HG02623 (cell line): ENCODE data around the gene PCSK5.

Experiments
- ATAC-seq: cut with Tn5 transposase; IDR thresholded peaks from one replicate; pipeline ENCODE4 v1.9.1; 2021; ENCODE audit warnings: moderate library complexity; ENCODE audit not compliant: unreplicated experiment

The PCSK5 gene

DNA sequence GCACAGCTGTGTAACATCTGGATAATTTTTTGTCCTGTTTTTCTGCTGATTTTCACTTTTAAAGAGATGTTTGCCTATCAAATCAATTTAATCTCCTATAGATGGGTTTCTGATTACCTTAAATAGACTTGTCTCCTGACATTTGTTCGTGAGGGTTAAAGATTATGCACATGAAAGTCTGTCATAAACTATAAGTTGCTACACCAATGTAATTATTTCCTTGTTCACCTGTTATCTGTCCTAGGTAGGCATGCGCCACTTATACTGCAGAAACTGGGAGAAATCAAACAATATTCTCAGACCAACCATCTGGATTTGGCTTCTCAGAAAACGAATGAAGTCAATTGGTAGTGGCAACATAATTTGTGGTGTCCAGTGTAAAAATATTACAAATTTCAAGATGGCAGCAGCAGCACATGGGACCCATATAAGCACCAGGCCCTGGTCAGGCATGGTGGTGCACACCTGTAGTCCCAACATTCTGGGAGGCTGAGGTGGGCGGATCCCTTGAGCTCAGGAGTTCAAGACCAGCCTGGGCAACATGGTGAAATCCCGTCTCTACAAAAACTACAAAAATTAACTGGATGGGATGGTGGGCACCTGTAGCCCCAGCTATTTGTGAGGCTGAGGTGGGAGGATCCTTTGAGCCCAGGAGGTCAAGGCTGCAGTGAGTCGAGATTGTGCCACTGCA lies 483.5 kb downstream of the PCSK5 start:
- ATAC-seq, result no peak

DNA sequence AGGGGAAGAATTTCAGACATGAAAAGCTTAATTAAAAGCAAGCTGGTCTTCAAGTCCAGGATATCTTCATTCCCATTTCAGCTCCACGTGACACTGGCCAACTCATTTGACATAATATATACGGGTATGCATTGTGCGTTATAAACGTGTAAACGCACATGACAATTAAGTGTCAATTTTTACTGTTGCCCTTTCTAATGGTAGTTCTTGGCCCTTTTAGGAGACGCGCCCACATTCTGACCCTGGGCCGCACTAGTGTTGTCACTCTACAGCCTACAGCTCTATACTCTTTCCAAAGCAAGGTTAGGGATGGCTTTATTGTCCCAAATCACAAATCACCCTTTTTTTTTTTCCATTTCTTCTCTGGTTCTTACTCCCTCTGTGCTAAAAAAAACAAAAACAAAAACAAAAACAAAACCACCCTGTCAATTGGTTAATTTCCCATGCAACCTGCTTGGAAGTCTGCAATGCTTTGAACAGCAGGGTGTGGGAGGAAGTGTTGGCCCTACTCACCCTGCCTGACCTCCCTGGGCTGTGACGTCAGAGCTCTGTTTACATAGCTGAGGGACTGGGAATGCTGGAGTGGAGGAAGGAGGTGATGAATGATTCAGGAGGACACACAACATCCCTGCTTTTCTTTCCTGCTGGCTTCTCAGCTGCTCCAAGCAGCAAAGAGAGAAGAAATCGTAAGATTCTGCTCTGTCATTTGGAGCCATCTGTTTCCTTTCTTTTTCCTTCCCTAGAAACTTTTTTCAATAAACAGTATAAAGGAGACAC lies 484.5 kb downstream of the PCSK5 start:
- ATAC-seq, result no peak

DNA sequence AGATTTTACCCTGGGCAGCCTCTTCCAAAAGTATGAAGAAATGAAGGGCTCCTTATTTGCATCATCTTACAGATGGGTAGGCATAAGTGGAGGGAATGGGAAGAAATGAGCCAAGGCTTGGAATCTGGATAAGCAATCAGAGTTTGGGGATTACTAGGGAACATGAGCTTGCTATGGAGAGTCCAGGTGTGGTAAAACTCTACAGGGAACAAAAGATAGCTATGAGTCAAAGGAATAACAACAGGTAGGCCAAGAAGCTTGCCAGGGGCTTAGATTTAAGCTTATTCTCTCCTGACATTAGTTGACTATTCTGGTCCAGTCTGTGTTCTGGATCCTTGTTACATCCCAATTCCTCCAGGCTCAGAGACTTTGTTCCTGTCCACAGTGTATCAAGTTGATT lies 487.3 kb downstream of the PCSK5 start:
- no peak for ATAC-seq

DNA sequence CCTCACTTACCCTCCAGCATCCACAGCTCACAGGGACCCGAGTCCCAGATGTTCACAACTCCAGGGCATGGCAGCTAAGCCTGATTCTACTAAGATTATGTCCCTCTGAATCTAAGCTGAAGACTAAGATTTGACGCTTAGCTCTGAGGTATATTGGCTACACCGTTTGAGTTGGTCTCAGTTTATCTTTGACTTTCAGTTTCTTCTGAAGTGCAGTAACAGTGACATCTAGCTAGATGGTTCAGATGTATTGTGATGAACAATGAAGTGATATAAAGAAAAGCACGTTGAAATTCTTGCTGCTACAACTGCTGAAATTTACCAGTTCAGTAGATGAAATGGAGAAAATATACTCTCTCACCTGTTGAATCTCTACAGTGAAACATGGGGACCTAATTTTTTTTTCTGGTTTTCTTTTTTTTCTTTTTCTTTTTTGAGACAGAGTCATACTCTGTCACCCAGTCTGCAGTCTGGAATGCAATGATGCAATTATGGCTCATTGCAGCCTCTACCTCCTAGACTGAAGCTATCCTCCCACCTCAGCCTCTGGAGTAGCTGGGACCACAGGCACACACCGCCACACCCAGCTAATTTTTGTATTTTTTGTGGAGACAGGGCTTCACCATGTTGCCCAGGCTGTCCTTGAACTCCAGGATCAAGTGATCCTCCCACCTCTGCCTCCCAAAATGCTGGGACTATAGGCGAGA lies 488.0 kb downstream of the PCSK5 start:
- ATAC-seq, result no peak

DNA sequence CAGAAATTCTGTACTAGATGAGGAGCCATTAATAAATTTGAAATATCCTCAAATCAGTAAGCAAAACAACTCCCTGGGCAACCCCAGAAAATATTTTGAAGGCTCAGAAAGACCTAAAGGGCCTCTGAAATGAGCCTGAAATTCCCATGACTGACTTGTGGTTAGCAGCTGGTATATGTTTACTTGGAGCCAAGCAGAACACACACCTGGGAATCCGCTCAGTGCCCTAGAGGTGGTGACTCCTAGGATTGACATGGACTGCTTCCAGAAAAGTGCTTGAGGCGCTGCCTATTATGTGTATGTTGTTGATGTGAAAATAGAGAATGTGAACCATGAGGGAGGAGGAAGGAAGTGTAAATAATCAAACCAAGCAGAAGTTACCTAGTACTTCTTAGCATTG lies 489.0 kb downstream of the PCSK5 start:
- ATAC-seq, result no peak

DNA sequence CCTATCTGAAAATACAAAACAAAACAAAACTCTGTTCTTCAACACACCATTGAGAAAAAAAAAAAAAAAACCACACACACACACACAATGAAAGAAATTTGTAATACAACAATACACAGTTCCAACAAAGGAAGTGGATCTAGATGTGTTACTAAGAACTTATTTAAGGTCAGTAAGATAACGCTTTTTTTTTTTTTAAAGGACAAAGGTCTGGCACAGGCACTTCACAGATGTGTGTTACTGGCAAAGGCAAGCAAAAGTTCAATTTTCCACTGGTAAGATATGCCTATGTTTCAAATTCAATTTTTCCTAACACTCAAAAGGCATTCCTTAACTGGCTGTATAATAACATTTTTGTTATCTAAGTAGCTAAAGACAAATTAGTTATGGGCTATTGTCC lies 500.2 kb downstream of the PCSK5 start:
- ATAC-seq, result no peak

DNA sequence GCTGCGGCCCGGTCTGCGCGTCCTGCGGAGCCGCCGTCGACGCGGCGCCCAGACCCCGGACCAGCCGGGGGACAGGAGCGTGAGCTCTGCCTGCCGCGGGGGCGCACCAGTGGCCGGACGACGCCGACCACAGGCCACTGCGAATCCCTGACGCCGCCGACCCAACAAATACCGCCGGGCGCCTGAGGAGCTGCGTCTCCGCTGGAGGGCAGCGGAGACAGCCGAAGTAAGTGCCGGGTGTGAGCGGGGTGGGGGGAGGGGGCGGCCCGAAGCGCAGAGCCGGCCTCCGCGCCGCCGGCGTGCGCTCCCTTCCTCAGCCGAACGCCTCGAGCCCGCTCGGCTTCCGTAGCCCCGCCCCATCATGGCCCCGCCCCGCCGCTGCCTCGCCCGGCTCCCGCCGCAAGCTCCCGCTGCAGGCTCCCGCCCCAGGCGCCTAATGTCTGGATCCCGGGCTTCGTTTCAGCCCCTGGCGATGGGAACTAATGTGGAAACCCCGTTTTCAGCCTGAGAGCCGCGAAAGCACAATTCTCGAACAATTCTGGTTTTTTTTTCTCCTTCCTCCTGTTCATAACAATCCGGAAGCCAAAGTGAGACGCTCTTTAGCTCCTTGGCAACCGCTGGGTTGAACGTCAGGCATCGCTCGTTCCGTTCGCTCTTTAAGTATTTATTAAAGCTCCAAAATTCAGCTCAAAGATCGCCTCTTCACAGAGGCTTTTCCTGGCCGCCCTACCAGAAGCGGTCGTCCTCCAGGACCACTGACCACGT lies 503.9 kb downstream of the PCSK5 start, which contains the start of gene RFK:
Gene RFK (minus strand): TSS at position 232 of the 765 bp plus-strand sequence. CDS start 255 bp downstream, outside the sequence.
- ATAC-seq, result peak; percentile 62

DNA sequence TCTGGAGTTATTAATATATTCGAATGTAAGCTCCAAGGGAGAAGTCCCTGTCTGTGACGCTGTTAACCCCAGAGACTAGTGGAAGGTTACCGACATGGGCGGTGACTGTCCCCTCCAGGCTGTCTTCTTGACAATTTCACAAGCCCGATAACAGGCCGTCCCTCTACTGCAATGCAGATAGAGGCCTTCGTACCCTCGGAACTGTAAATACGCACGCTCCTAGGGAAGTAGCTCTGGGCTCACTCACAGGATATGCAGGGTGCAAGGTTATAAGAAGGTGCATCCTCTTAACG lies 504.4 kb downstream of the PCSK5 start:
- ATAC-seq, result peak; percentile 36

DNA sequence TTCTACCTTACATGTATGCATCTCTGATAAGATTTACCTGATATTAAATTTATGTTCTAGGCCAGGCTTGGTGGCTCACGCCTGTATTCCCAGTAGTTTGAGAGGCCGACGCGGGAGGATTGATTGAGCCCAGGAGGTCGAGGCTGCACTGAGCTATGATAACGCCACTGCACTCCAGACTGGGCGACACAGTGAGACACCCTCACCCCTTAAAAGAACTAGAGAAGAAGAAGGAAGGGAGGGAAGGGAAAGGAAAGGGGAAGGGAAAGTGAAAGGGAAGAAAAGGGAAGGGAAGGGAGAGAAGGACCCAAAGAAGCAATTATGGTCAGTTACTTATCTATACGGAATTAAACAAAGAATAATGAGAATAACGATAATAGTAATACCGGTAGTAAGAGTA lies 504.9 kb downstream of the PCSK5 start:
- no peak for ATAC-seq

DNA sequence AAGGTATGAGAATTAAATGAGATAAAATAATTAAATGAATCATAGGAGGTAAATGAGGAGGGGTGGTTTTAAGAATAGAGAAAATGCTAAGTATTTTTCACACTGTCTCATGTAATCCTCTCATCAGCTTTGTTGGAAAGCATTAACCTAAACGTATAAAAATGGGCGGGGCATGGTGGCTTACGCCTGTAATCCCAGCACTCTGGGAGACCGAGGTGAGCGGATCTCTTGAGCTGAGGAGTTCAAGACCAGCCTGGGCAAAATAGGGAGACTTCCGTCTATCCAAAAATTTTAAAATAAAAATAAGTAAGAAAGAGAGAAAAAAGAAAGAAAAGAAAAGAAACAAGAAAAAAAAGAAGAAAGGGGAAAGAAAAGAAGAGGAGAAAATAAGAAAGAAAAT lies 505.7 kb downstream of the PCSK5 start:
- no peak for ATAC-seq

DNA sequence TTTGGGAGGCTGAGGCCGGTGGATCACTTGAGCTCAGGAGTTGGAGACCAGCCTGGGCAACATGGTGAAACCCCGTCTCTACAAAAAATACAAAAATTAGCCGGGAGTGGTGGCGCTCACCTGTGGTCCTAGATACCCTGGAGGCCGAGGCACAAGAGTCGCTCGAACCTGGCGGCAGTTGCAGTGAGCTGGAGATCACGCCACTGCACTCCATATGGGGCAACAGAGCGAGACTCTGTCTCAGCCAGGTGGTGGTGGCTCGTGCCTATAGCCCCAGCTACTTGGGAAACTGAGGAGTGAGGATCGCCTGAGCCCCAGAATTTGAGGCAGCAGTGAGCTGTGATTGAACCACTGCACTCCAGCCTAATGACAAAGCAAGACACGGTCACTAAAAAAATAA lies 506.1 kb downstream of the PCSK5 start:
- ATAC-seq, result no peak

DNA sequence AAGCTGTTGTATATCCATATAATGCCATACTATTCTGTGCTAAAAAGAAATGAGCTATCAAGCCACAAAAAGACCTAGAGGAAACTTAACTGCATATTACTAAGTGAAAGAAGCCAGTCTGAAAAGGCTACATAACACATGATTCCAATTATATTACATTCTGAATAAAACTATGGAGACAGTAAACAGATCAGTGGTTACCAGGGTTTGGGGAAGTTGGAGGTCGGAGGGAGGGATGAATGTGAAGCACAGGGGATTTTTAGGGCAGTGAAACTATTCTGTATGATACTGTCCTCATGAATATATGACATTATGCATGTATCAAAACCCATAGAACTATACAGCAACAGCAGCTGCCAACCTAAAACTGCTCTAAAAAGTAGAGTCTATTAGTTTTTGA lies 509.4 kb downstream of the PCSK5 start:
- ATAC-seq, result no peak

DNA sequence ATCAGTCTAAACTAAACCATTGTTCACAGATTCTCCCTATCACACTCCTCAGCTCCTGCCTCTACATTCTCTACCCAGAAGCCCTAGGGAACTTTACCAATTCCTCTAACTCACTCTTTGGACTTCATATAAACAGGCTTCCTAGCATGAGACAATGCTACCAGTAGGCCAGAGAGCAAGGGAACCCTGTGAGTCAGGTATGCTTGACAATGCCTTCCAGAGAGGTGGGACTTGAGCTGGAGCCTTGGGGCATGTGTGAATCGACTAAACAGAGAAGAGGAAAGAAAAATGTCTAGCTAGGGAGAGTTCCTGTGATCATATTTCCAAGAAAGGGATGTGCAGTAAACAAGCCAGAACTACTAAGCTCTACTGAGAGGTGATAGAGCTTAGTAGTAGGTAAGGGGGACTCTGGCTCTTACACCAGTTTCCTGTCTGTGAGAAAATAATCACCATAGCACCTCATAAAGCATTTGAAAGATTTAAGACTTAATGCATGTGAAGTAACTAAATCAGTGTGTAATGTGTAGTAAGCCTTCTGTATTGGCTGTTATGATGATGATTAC lies 510.1 kb downstream of the PCSK5 start:
- no peak for ATAC-seq

DNA sequence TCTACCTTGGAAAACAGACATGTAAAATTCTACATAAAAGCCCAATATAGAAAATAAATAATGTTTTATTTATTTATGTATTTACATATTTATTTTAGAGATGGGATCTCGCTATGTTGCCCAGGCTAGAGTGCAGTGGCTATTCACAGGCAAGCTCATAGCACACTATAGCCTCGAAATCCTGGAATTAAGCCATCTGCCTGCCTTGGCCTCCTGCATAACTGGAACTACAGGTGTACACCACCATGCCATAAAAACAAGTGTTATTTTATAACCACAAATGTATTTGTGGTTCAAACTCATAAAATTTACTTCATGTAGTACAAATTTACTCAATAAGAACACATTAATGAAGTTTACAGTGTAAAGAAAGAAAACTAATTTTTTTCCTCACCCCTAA lies 510.7 kb downstream of the PCSK5 start:
- no peak for ATAC-seq

DNA sequence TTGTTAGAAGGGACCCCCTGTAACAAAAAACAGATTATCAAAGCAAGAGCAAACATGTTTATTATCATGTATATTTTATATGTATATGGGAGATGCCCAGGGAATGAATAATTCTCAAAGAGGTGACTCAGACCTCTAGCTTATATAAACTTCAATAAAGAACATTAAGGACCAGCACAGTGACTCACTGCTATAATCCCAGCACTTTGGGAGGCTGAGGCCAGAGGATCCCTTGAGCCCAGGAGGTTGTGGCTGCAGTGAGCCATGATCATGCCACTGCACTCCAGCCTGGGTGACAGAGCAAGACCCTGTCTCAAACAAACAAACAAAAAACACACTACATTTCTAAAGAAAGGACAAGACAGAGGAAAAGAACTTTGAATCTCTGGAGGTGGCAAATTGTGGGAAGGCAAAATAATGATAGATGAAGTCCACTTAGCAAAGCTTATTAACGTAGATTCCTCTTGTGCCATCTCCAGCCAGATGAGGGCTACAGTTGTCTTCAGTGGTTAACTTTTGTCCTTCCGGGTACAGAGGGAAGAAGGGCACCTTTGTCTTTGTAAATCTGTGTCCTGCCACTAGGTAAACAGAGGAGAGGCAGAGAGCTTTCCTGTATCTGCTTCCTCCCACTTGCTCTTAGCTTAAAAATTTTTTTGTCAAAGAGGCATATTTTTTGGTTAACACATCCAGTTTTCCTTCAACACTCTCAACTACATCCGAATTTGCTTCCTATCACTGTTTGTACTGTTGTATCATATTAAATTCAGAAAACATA lies 511.3 kb downstream of the PCSK5 start:
- no peak for ATAC-seq

DNA sequence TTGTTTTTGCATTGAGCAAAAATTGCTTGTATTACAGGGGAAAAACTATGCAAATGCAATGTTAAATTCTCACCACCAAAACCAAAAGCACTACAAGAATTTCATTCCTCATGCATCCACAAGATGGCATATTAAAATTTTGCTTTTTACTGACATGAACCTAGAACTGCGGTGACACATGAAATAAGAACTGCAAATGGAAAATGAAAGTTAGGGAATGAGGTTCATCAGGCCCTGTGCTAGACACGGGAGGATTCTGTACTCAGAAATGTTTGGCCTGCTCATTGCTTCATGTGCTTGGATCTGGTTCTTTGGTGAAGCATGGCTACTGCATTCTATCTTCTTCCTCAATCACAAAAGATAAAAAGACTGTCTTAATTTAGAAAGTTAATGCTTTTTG lies 512.9 kb downstream of the PCSK5 start:
- peak; percentile 90 for ATAC-seq

DNA sequence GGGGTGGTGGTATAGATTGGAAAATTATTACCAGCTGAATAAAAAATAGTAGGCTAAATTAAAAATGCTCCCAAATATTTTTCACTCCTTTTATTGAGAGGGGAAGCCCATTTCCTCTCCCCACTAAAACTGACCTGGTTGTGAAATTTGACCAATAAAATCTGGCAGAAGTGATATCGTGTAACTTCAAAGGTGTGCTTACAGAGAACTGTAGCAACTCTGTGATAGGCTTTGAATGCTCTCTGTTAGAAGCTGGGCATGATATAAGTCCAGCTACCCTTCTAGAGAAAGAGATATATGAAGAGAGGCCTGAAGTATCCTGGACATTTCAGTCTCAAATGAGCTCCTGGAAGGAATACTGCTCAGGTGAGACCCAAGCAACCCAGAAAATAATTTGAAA lies 513.9 kb downstream of the PCSK5 start:
- ATAC-seq, result no peak

DNA sequence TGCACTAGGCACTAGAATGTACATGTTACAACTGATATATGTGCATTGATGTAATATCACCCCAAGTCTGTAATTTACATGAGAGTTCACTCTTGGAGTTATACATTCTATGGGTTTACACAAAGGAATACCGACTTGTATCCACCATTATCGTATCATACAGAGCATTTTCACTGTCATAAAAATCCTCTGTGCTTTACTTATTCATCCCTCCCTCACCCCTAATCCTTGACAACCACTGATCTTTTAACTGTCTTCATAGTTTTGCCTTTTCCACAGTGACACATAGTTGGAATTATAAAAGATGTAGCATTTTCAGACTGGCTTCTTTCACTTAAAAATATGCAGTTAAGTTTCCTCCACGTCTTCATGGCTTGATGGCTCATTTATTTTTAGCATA lies 514.9 kb downstream of the PCSK5 start:
- ATAC-seq, result no peak

DNA sequence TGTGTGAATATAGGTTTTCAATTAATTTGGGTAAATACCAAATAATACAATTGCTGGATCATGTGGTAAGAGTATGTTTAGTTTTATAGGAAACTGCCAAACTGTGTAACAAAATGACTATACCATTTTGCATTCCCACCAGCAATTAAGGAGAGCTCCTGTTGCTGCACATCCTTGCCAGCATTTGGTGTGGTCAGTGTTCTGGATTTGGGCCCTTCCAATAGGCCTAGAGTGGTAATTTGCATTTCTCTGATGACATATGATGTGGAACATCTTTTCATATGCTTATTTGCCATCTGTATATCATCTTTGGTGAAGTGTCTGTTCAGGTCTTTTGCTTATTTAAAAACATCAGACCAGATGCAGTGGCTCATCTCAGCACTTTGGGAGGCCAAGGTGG lies 515.4 kb downstream of the PCSK5 start:
- ATAC-seq, result no peak
